Stomach (tissue), 9 donors: ENCODE measurements around the gene SALL2. TPM values are rescaled to one million over a fixed set of nuclear protein-coding genes. Genes with fewer than 3 reads are reported as not detected.

ENCODE experiments used
- DNase-seq, 2 donors: peaks; one replicate each; pipeline versions ENCODE4 v3.0.0 to v3.0.0-alpha.2; 2013 to 2019
- H3K27ac ChIP-seq, 5 donors: fragments of 200-600 bp in 4 of 5; sonication (generic) in 4 of 5; one replicate each; pipeline ENCODE4 v1.5.1; 2013 to 2019; ENCODE audit warnings: mild to moderate bottlenecking in 1 of 5, moderate library complexity in 1 of 5
- H3K27me3 ChIP-seq, 3 donors: fragments of 200-600 bp; sonication (generic); one replicate each; pipeline ENCODE4 v1.5.1; 2017 to 2019; ENCODE audit warnings: mixed run types in 1 of 3
- H3K36me3 ChIP-seq, 4 donors: fragments of 200-600 bp; sonication (generic); 1 replicate in 3 of 4; 2 replicates in 1 of 4; pipeline ENCODE4 v1.5.1; 2016 to 2019
- H3K4me1 ChIP-seq, 4 donors: fragments of 200-600 bp; sonication (generic); one replicate each; pipeline ENCODE4 v1.5.1; 2016 to 2019
- H3K4me3 ChIP-seq, 4 donors: fragments of 200-600 bp; sonication (generic) in 3 of 4; one replicate each; pipeline ENCODE4 v1.5.1; 2016 to 2019; ENCODE audit warnings: mild to moderate bottlenecking in 1 of 4
- H3K9me3 ChIP-seq, 4 donors: fragments of 200-600 bp; sonication (generic); one replicate each; pipeline ENCODE4 v1.5.1; 2016 to 2019
- EP300 ChIP-seq: sonication (generic); formaldehyde crosslinking; IDR thresholded peaks from one replicate; pipeline ENCODE4 v1.6.1; 2017; ENCODE audit warnings: antibody characterized with exemption
- POLR2A ChIP-seq, 4 donors: fragments of 450-650 bp; IDR thresholded peaks; one replicate each; pipeline ENCODE4 v1.6.1; 2016; ENCODE audit warnings: antibody characterized with exemption in 4 of 4, control low read depth in 2 of 4, mild to moderate bottlenecking in 1 of 4, moderate library complexity in 1 of 4
- POLR2AphosphoS5 ChIP-seq, 3 donors: sonication (generic); formaldehyde crosslinking; IDR thresholded peaks; one replicate each; pipeline ENCODE4 v1.6.1; 2016; ENCODE audit warnings: antibody characterized with exemption in 3 of 3
- WGBS, 5 donors: extraction: QIAGEN DNeasy Blood & Tissue Kit in 3 of 5; methylation state at CpG; one replicate each; pipeline versions ENCODE4 v1.1.5 to v1.1.7; 2013 to 2018; 5-methylcytosine and 5-hydroxymethylcytosine counted together
- intact Hi-C: fragments of 100-400 bp; cut with DNase I; formaldehyde crosslinking; loops from one replicate; pipeline ENCODE4 v1.15.1; 2023; ENCODE audit warnings: low total_unique reads
- polyA plus RNA-seq, 3 donors: library from polyadenylated mRNA; stranded (reverse); fragments of 200-250 nt; gene quantifications; one replicate each; pipeline ENCODE4 v1.2.3, GENCODE V29; 2013
- total RNA-seq, 5 donors: library from RNA; depleted of rRNA; stranded (reverse); fragments of >200 nt; gene quantifications; one replicate each; pipeline versions ENCODE4 v1.1.0 to v1.2.3, GENCODE V29; 2014 to 2016
- TF ChIP-seq, protein P1 (sequence below), 7 experiments: fragments of 450-650 bp in 4 of 7; fragments of 200-600 bp in 3 of 7; sonication (generic) in 3 of 7; IDR thresholded peaks; one replicate each; pipeline ENCODE4 v1.5.1; 2016 to 2019; ENCODE audit warnings: antibody characterized with exemption in 7 of 7, control low read depth in 2 of 7, mild to moderate bottlenecking in 1 of 7
- donor health status: healthy with polysubstance abuse.
- donor health status: Bipolar disorder and iron deficiency.
- donor health status: healthy.

The SALL2 gene
- total and polyA plus RNA-seq, 8 donors: 2.5 to 15.2 (median 3.2) TPM; not detected in 2

DNA sequence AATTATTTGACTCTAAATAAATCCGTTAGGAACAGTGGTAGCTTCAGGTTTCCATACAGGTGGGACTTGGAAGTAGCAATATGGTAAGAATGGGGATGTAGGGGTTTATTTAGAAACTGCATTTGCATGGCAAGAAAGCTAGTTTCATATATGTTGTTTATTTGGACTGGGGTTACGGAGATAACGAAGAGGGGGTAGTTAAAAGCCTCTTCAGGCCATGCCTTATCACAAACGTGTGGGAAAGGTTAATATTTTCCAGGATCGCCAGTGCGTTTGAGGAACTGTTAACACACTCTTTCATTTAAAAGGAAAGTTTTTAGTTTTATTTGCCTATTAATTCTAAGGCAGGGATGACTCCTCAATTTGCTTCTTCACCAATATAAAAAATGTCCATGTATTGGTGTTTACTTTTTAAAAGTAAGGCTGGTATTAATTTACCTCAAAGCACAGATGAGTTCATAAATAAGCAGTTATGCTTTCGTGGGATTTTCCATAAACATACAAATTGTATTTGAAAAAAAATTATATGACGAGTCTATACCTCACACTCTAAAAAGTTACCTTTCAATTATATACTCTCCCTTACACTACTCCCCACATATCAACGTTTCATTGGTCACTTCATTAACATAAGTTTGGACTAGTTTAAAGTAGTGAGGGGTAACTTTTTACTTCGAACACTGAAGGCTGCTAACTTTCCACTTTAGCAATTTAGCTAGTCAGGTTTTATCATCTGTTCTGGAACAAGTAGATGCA is 50.2 kb downstream of the SALL2 start:
- Histone ChIP-seq H3K27ac (peak overlapping the region; percentile 85 to 95 (median 87)), H3K4me3 (peak overlapping the region; percentile 88 to 93 (median 90)), H3K36me3 (peaks cover 6 to 53% (median 31%) of the 10 kb centered on the region in 4 donors), H3K27me3 (no peaks in the 10 kb centered on the region), H3K4me1 (peaks cover 13 to 36% (median 31%) of the 10 kb centered on the region in 4 donors), H3K9me3 (no peaks in the 10 kb centered on the region)
- 15 to 30% (median 19%) methylated on average over 10 of the region's 10 CpGs for WGBS, 5 donors
- no peak for DNase-seq
- intact Hi-C loops: no loop called here
- no peak for TF ChIP-seq EP300
- TF ChIP-seq POLR2A (IDR thresholded peaks at IDR 0.05): no peak
- no peak for TF ChIP-seq POLR2AphosphoS5 (IDR thresholded peaks at IDR 0.05)
- TF ChIP-seq, protein P1, sequence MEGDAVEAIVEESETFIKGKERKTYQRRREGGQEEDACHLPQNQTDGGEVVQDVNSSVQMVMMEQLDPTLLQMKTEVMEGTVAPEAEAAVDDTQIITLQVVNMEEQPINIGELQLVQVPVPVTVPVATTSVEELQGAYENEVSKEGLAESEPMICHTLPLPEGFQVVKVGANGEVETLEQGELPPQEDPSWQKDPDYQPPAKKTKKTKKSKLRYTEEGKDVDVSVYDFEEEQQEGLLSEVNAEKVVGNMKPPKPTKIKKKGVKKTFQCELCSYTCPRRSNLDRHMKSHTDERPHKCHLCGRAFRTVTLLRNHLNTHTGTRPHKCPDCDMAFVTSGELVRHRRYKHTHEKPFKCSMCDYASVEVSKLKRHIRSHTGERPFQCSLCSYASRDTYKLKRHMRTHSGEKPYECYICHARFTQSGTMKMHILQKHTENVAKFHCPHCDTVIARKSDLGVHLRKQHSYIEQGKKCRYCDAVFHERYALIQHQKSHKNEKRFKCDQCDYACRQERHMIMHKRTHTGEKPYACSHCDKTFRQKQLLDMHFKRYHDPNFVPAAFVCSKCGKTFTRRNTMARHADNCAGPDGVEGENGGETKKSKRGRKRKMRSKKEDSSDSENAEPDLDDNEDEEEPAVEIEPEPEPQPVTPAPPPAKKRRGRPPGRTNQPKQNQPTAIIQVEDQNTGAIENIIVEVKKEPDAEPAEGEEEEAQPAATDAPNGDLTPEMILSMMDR (IDR thresholded peaks at IDR 0.05): no peak

Other genes starting within 250 kb of the SALL2 start
- gene RPGRIP1, start 246.3 kb downstream of the SALL2 start, total RNA-seq: under 1 TPM in 2 of 5 donors, not detected in 3; 0.29 to 0.58 TPM
- gene RPGRIP1, start 246.3 kb downstream of the SALL2 start, polyA plus RNA-seq: under 1 TPM in 2 of 3 donors, not detected in 1; 0.19 to 0.28 TPM
- gene SUPT16H, start 142.3 kb downstream of the SALL2 start, total RNA-seq: 10 to 100 TPM; 14.2 to 76.2 (median 27.4) TPM
- gene SUPT16H, start 142.3 kb downstream of the SALL2 start, polyA plus RNA-seq: 10 to 100 TPM; 34.1 to 39.7 (median 35.1) TPM
- gene CHD8, start 70.2 kb downstream of the SALL2 start, total RNA-seq: 100 to 1,000 TPM in 1 of 5 donors, 10 to 100 TPM in 4; 28.0 to 117 (median 62.8) TPM
- gene CHD8, start 70.2 kb downstream of the SALL2 start, polyA plus RNA-seq: 10 to 100 TPM; 13.6 to 25.7 (median 16.0) TPM
- 10 to 100 TPM; 11.3 to 38.6 (median 32.1) TPM for gene RAB2B, start 49.4 kb downstream of the SALL2 start, total RNA-seq
- 10 to 100 TPM in 1 of 3 donors, 1 to 10 TPM in 2; 6.1 to 14.9 (median 7.0) TPM for gene RAB2B, start 49.4 kb downstream of the SALL2 start, polyA plus RNA-seq
- gene TOX4, start 49.2 kb downstream of the SALL2 start, total RNA-seq: 100 to 1,000 TPM in 1 of 5 donors, 10 to 100 TPM in 3, 1 to 10 TPM in 1; 8.4 to 102 (median 55.4) TPM
- 10 to 100 TPM; 17.5 to 29.9 (median 18.7) TPM for gene TOX4, start 49.2 kb downstream of the SALL2 start, polyA plus RNA-seq
- gene METTL3, start 15.0 kb downstream of the SALL2 start, total RNA-seq: 10 to 100 TPM; 18.7 to 84.3 (median 63.8) TPM
- 10 to 100 TPM in 2 of 3 donors, 1 to 10 TPM in 1; 8.6 to 44.6 (median 20.7) TPM for gene METTL3, start 15.0 kb downstream of the SALL2 start, polyA plus RNA-seq
- gene OR10G3, start 53.7 kb upstream of the SALL2 start, total RNA-seq: not detected
- gene OR10G3, start 53.7 kb upstream of the SALL2 start, polyA plus RNA-seq: not detected
- not detected for gene OR10G2, start 108.6 kb upstream of the SALL2 start, total RNA-seq
- not detected for gene OR10G2, start 108.6 kb upstream of the SALL2 start, polyA plus RNA-seq
- gene OR4E2, start 127.5 kb upstream of the SALL2 start, total RNA-seq: not detected
- not detected for gene OR4E2, start 127.5 kb upstream of the SALL2 start, polyA plus RNA-seq
- gene OR4E1, start 147.5 kb upstream of the SALL2 start, total RNA-seq: not detected
- not detected for gene OR4E1, start 147.5 kb upstream of the SALL2 start, polyA plus RNA-seq